ENCODE results near the gene GLE1.

The GLE1 gene

DNA sequence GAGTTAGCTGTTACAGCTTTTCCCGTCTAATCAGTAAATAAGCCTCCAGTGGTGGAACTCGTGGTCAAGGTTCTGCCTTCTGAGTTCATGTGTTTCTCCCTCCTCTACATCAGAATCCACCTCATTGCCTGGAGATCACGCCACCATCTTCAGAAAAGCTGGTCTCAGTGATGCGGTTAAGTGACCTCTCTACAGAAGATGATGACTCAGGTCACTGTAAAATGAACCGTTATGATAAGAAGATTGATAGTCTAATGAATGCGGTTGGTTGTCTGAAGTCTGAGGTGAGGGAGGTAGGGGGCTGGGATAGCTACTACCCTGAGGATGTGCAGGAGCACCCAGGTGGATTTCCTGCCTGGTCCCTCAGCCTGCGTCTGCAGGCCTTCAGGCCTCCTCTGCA, 35.4 kb upstream of the GLE1 start:
- H3K4me3 ChIP-seq: no peak overlapping the region
- no peak overlapping the region for H3K27ac ChIP-seq
- TF ChIP-seq, protein P1, sequence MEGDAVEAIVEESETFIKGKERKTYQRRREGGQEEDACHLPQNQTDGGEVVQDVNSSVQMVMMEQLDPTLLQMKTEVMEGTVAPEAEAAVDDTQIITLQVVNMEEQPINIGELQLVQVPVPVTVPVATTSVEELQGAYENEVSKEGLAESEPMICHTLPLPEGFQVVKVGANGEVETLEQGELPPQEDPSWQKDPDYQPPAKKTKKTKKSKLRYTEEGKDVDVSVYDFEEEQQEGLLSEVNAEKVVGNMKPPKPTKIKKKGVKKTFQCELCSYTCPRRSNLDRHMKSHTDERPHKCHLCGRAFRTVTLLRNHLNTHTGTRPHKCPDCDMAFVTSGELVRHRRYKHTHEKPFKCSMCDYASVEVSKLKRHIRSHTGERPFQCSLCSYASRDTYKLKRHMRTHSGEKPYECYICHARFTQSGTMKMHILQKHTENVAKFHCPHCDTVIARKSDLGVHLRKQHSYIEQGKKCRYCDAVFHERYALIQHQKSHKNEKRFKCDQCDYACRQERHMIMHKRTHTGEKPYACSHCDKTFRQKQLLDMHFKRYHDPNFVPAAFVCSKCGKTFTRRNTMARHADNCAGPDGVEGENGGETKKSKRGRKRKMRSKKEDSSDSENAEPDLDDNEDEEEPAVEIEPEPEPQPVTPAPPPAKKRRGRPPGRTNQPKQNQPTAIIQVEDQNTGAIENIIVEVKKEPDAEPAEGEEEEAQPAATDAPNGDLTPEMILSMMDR (IDR thresholded peaks at IDR 0.05): no peak
- DNase-seq (ENCODE audit: low spot score): no peak

DNA sequence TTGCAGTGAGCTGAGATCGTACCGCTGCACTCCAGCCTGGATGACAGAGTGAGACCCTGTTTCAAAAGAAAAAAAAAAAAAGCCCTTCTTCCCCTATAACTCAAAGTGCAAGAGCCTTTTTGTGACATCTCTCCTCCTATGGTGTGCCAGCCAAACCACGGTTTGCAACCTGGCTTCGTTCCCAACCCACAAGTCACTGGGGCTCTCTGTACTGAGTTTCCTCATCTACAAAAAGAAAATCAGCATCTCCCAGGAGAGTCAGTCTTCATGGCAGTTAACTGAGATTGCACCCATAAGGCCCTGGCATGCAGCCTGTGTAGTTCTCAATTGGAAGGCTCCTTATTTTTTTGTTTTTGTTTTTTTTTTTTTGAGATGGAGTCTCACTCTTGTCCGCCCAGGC, 34.0 kb upstream of the GLE1 start:
- Histone ChIP-seq H3K27ac (peak overlapping the region in 1 of 2 donors; percentile 32), H3K4me3 (no peak overlapping the region)
- no peak for DNase-seq (ENCODE audit: low spot score)
- TF ChIP-seq, protein P1 (IDR thresholded peaks at IDR 0.05): no peak

DNA sequence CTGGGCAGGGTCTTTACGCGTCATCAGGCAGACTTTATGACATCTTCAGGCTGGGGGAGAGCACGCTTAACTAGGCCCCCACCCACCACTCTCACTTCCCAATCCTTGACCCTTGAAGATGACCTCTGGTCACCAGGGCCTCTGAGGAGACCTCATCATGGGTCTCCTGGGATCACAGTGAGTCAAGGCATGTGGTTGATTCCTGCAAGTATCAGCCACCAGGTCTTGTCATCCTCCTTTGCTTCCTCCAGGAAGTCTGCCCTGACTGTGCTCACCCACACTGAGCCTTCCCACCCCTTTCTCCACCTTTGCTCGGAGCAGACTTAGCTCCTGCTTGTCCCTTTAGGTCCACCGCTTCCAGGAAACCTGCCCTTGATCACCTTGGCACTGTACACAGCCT, 31.4 kb upstream of the GLE1 start:
- DNase-seq (ENCODE audit: low spot score): no peak
- TF ChIP-seq, protein P1 (IDR thresholded peaks at IDR 0.05): no peak
- no peak overlapping the region for H3K4me3 ChIP-seq
- H3K27ac ChIP-seq: no peak overlapping the region

DNA sequence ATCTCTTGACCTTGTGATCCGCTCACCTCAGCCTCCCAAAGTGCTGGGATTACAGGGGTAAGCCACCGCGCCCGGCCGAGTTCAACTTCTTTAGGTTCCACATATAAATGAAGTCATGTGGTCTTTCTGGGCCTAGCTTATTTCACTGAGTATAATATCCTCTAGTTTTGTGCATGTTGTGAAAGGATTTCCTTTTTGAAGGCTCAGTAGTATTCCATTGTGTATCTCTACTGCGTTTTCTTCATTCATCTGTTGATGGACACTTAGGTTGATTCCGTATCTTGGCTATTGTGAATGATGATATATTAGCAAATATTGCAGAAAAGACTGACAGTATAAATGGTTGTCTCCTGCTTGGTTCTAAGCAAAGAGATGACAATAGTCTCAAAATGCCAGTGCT, 28.7 kb upstream of the GLE1 start:
- Histone ChIP-seq H3K4me3 (no peak overlapping the region), H3K27ac (no peak overlapping the region)
- TF ChIP-seq, protein P1 (IDR thresholded peaks at IDR 0.05): no peak
- no peak for DNase-seq (ENCODE audit: low spot score)

DNA sequence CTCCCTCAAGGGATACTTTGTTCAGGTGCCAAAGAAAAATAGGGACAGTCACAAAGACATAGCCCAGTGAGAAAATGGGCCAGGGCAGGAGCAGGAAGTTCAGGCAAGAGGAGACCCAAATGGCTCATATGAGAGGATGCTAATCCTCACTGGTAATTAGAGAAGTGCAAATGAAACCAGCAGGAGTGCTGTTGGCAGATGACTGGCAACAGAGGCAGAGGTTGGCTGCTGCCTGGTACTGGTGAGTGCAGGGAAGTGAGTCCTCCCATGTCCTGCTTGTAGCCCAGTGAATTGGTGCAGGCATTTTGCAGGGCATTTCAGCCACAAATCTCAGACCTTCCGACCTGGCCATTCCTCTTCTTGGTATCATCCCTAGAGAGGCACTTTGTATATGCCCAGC, 25.3 kb upstream of the GLE1 start:
- no peak for DNase-seq (ENCODE audit: low spot score)
- Histone ChIP-seq H3K27ac (no peak overlapping the region), H3K4me3 (no peak overlapping the region)
- TF ChIP-seq, protein P1 (IDR thresholded peaks at IDR 0.05): no peak

DNA sequence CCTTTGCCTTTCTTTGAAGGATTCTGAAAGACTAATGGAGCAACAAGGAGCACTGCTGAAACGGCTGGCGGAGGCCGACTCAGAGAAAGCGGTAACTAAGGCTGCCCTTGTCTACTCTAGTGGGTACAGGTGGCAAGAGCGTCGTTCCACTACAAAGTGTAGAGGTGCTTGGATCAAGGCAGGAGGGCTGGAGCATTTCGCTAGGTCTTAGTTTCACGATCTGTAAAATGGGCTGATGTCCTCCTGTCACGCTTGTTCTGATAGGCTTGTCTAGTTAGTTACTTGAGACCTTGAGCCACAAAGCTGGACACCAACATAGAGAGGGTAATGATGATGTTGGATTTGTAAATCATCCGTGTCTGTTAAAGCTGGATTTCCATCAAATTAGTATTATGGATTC, 23.0 kb upstream of the GLE1 start:
- TF ChIP-seq, protein P1 (IDR thresholded peaks at IDR 0.05): no peak
- DNase-seq (ENCODE audit: low spot score): no peak
- no peak overlapping the region for H3K4me3 ChIP-seq
- H3K27ac ChIP-seq: no peak overlapping the region

DNA sequence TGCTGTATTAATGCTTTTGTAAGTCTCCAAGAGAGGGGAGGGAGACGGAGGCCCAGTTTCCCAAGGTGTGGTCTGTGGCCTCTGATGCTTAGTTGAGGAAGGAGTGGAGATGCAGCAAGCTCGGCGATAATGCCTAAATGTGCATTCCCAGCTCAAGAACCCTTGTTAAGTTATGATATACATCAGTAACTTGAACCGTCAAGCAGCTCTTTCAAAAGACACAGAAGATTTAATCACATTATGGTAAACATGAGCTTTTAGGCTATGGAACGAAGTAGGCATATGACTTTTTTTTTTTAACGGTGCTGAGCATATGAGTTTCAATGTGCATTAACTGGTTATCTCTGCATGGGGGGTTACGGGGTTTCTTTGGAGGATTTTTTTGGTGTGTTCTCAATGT, 22.3 kb upstream of the GLE1 start:
- Histone ChIP-seq H3K27ac (no peak overlapping the region), H3K4me3 (no peak overlapping the region)
- TF ChIP-seq, protein P1 (IDR thresholded peaks at IDR 0.05): no peak
- DNase-seq (ENCODE audit: low spot score): no peak

Data from coronary artery (tissue), 2 donors.